Nephron progenitor cell (in vitro differentiated cells): Measurements from ENCODE around the gene KCNMB2.

ENCODE experiments used
- DNase-seq: peaks from one replicate; pipeline ENCODE4 v3.0.0; 2021
- H3K27ac Mint-ChIP-seq: 2 replicates; pipeline ENCODE4 v1.8.0; 2021; ENCODE audit warnings: mild to moderate bottlenecking, moderate library complexity, mixed read lengths
- H3K27me3 Mint-ChIP-seq: 2 replicates; pipeline ENCODE4 v1.8.0; 2021; ENCODE audit warnings: mild to moderate bottlenecking, low read depth, mixed read lengths; ENCODE audit not compliant: poor library complexity
- H3K36me3 Mint-ChIP-seq: 2 replicates; pipeline ENCODE4 v1.8.0; 2021; ENCODE audit warnings: low read depth, mixed read lengths
- H3K4me1 Mint-ChIP-seq: 2 replicates; pipeline ENCODE4 v1.8.0; 2021; ENCODE audit warnings: mixed read lengths
- H3K4me3 Mint-ChIP-seq: 2 replicates; pipeline ENCODE4 v1.8.0; 2021; ENCODE audit warnings: mild to moderate bottlenecking, moderate library complexity, mixed read lengths
- H3K9me3 Mint-ChIP-seq: 2 replicates; pipeline ENCODE4 v1.8.0; 2021; ENCODE audit warnings: mild to moderate bottlenecking, moderate library complexity, mixed read lengths
- TF ChIP-seq, protein P1 (sequence below): fragments of 200-600 bp; sonication (generic); IDR thresholded peaks from 2 replicates; pipeline ENCODE4 v1.5.0; 2021; ENCODE audit warnings: antibody characterized with exemption

Gene KCNMB2

DNA sequence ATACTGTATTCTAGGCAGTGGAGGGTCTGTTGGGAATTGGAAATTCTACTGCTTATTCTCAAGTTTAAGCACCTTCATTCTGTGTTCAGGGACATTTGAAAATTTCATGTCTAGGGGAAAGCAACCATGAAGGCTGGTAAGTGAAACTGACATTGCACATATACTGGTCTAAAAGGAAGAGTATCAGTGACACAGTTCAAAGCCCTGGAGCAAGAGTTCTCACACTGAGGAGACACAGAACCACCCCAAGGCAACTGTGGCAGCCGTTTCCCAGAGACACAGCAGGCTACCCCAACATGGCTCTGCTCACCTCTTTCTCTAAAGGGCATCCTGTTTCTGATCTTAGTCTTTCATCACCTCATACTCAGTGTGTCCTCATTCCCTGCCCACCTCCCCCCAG lies 67.5 kb downstream of the KCNMB2 start:
- DNase-seq, result no peak
- Mint-ChIP-seq H3K9me3 (peaks cover 1% of the 10 kb centered on the region), H3K27me3 (no peaks in the 10 kb centered on the region), H3K4me3 (no peak overlapping the region), H3K4me1 (peaks cover 7% of the 10 kb centered on the region), H3K36me3 (no peaks in the 10 kb centered on the region), H3K27ac (no peak overlapping the region)
- TF ChIP-seq, protein P1, sequence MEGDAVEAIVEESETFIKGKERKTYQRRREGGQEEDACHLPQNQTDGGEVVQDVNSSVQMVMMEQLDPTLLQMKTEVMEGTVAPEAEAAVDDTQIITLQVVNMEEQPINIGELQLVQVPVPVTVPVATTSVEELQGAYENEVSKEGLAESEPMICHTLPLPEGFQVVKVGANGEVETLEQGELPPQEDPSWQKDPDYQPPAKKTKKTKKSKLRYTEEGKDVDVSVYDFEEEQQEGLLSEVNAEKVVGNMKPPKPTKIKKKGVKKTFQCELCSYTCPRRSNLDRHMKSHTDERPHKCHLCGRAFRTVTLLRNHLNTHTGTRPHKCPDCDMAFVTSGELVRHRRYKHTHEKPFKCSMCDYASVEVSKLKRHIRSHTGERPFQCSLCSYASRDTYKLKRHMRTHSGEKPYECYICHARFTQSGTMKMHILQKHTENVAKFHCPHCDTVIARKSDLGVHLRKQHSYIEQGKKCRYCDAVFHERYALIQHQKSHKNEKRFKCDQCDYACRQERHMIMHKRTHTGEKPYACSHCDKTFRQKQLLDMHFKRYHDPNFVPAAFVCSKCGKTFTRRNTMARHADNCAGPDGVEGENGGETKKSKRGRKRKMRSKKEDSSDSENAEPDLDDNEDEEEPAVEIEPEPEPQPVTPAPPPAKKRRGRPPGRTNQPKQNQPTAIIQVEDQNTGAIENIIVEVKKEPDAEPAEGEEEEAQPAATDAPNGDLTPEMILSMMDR, result no peak

DNA sequence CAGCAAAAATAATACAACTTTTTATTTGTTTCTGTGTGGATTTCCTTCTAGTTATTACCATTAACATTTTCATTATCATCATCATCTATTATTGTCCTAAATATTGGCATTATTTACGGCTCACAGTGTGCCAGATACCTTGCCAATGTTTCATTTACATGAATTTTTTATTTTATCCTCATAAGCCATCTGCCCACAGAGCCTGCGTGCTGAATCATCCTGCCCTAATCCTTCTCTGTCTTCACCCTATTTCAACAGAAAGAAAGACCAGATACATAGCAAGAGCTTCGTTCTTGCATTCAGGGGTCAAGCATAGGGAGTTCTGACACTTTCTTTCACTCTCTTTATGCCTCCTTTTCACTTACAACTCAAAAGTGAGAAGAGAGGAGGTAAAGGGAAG lies 82.0 kb downstream of the KCNMB2 start:
- Mint-ChIP-seq H3K4me1 (no peaks in the 10 kb centered on the region), H3K27ac (no peak overlapping the region), H3K36me3 (no peaks in the 10 kb centered on the region), H3K27me3 (peaks cover 4% of the 10 kb centered on the region), H3K9me3 (peaks cover 7% of the 10 kb centered on the region), H3K4me3 (no peak overlapping the region)
- TF ChIP-seq, protein P1, result no peak
- DNase-seq, result no peak

DNA sequence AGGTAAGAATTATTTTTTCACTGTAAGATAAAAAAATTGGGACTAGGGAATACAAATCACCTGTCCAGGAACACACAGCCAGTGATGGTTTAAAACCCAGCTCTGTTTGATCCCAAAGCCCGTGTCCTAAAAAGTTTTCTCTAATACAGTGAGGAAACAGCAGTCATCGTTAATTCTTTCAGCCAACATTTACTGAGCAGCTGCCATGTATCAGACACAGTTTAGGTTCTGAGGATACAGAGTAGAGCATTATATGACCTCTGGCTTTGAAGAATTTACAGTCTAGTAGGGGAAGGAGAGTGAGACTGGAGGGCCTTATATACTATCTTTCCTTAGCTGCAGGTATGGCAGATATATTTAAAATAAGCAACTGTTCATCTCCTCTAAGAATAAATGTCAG lies 82.7 kb downstream of the KCNMB2 start:
- H3K27me3 Mint-ChIP-seq, result peaks cover 4% of the 10 kb centered on the region
- H3K4me3 Mint-ChIP-seq, result no peak overlapping the region
- H3K36me3 Mint-ChIP-seq, result no peaks in the 10 kb centered on the region
- H3K27ac Mint-ChIP-seq, result no peak overlapping the region
- no peaks in the 10 kb centered on the region for H3K4me1 Mint-ChIP-seq
- no peak for DNase-seq
- peaks cover under 1% of the 10 kb centered on the region for H3K9me3 Mint-ChIP-seq
- TF ChIP-seq, protein P1, result no peak

DNA sequence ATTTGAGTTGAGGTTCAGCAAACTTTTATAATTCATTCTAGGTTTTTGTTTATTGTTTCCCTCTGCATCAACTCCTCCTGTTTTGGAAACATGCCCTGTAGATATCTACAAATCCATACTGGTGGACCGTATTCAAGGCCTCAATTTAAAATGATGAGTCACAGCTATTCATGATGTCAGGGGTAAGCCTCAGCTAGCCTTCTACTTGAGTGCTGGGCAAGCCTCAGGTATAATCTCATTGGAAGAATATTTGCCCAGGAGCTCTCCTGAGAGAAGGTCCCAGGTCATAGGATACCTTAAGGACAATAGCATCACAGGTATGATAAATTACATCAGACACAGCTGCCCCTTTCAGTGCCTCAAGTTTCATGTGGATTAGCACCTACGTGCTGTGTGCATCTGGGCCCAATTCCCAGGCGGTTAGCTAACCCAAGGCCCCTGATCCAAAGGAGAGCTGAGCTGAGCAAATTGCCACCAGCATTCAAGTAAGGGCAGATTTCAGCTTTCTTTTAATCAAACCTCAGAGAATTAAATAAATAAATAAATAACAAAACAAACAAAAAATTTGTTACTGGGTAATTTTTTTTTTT lies 87.5 kb downstream of the KCNMB2 start:
- no peaks in the 10 kb centered on the region for H3K4me1 Mint-ChIP-seq
- H3K27ac Mint-ChIP-seq, result no peak overlapping the region
- H3K36me3 Mint-ChIP-seq, result no peaks in the 10 kb centered on the region
- no peaks in the 10 kb centered on the region for H3K27me3 Mint-ChIP-seq
- no peaks in the 10 kb centered on the region for H3K9me3 Mint-ChIP-seq
- TF ChIP-seq, protein P1, result no peak
- H3K4me3 Mint-ChIP-seq, result no peak overlapping the region
- DNase-seq, result no peak

DNA sequence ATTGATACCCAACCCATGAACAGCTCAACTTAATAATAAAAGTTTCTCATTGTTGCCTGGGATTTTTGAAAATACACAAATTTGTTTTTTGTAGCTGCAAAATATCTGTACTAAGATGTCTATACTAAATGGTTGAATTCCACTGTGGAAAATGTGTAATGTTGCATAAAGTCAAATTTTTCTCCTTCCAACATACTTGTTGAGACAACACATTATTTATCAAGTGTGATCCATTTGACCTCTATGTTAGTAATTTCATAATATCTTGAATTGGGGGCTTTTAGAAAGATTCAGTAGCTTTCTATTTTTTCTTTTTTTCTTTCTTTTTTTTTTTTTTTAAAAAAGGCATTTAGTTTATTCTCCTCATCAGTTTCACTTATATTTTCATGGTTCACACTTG lies 88.0 kb downstream of the KCNMB2 start:
- TF ChIP-seq, protein P1, result no peak
- Mint-ChIP-seq H3K4me3 (no peak overlapping the region), H3K36me3 (no peaks in the 10 kb centered on the region), H3K27me3 (no peaks in the 10 kb centered on the region), H3K9me3 (no peaks in the 10 kb centered on the region), H3K4me1 (no peaks in the 10 kb centered on the region), H3K27ac (no peak overlapping the region)
- DNase-seq, result no peak

DNA sequence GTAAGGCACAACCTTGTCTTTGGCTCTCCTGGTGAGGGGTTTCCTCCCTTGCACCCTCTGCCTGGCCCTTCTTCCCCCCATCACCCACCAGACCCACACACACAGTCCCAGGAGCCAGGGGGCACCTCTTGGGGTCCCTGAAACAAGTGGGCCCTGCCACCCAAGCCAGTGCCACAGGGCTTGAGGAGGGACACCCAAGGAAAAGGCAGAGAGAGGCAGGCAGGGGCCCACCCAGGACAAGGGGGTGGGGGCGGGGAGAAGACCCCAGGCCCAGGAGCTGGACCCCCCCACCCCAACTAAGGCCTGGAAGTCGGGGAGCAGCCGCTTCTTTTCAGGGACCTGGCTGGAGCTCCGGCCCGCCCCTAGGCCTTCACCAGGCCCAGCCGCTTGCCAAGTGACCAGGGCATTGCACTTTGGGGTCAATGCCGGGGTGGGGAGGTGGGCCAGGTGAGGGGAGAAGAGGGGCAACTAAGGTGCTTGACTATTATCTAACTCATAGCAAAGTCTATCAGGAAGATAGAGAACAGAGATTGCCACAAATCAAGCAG lies 88.9 kb downstream of the KCNMB2 start:
- TF ChIP-seq, protein P1, result no peak
- no peak overlapping the region for H3K27ac Mint-ChIP-seq
- no peaks in the 10 kb centered on the region for H3K9me3 Mint-ChIP-seq
- DNase-seq, result no peak
- no peaks in the 10 kb centered on the region for H3K27me3 Mint-ChIP-seq
- H3K4me1 Mint-ChIP-seq, result no peaks in the 10 kb centered on the region
- no peak overlapping the region for H3K4me3 Mint-ChIP-seq
- no peaks in the 10 kb centered on the region for H3K36me3 Mint-ChIP-seq
